Stomach (tissue), 4 donors: Measurements from ENCODE around the gene AUTS2.

ENCODE experiments used
- CTCF ChIP-seq, 7 experiments: fragments of 450-650 bp in 4 of 7; fragments of 200-600 bp in 3 of 7; sonication (generic) in 3 of 7; IDR thresholded peaks; one replicate each; pipeline ENCODE4 v1.5.1; 2016 to 2019; ENCODE audit warnings: antibody characterized with exemption in 7 of 7, control low read depth in 2 of 7, mild to moderate bottlenecking in 1 of 7
- POLR2A ChIP-seq, 4 donors: fragments of 450-650 bp; IDR thresholded peaks; one replicate each; pipeline ENCODE4 v1.6.1; 2016; ENCODE audit warnings: antibody characterized with exemption in 4 of 4, control low read depth in 2 of 4, mild to moderate bottlenecking in 1 of 4, moderate library complexity in 1 of 4
- POLR2AphosphoS5 ChIP-seq, 3 donors: sonication (generic); formaldehyde crosslinking; IDR thresholded peaks; one replicate each; pipeline ENCODE4 v1.6.1; 2016; ENCODE audit warnings: antibody characterized with exemption in 3 of 3

GRCh38 chr7:70317356-70317755 is 719.1 kb downstream of the AUTS2 start:
- TF ChIP-seq CTCF (IDR thresholded peaks at IDR 0.05) (no peak), POLR2AphosphoS5 (IDR thresholded peaks at IDR 0.05) (no peak), POLR2A (IDR thresholded peaks at IDR 0.05) (no peak)
